HG03354 (cell line): ENCODE measurements around the gene LZTS2.

ENCODE experiments used
- ATAC-seq: cut with Tn5 transposase; IDR thresholded peaks from one replicate; pipeline ENCODE4 v1.9.1; 2021; ENCODE audit warnings: mild to moderate bottlenecking; ENCODE audit not compliant: unreplicated experiment, poor library complexity, severe bottlenecking

LZTS2 gene

DNA sequence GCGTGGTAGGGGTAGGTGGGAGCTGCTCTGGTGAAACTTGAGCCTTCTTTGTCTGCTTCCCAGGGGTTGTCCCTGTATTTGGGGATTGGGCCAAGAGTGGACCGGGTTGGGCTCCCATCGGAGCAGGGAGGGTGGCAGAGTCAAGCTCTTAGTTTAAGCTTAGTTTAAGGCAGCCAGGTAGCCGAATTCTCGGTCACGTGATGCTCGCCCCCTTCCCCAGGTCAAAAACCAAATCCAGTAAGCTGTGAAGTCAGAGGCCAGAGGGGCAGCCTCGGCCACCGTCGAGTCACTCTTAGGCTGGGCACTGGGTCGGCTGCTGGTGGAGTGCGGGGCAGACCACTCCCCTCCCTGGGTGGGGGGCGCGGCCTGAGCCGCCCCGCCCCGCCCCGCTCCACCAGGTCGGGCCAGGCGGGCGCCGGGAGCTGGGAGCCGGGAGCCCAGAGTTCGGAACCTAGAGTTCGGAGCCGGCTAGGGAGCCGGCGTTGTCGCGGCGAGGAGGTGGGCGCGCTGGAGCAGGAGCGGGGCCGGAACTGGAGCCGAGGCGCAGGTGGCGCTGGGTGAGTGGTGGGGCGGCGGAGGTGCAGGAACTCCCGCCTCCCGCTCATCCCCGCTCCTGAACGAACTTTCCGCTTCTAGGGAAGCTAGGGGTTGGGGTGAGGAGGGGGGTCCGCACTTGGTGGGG lies 2.8 kb upstream of the LZTS2 start:
- peak; percentile 23 for ATAC-seq

DNA sequence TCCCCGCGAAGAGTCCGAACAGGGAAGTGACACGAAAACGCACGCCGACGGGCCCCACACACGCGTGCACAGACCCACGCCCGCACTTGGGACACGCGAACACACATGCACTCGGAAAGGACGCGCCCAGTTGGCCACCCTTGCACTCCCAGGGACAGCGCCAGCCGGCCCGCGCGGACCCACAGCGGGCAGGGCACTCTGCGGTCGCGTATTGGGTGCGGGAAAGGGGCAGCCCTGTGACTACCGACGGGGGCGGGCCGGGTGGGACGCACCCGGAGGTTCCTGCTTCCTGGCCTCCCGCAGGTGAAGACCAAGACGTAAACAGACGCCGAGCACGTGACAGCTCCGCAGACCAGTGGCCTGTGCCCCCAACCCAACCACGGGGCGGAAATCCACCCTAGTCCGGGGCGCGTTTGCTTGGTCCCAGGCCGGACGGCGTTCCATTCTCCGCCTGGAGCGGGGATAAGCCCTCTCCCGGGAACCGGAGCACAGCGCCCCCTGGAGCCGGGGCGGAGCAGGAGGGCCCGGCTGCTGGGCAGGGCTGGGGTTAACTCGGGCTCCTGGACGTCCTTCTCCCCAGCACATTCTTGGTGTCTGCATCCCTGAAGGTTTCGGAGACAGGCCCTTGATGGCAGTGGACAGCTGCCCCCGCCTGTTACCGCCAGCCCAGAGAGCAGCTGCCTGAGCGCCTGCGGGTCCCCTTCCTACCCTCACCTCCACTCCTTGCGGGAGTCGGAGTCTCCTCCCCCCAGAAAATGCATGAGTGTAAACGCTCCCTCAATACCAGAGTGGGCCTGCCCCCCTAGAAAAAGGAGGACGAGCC lies 2.0 kb upstream of the LZTS2 start:
- peak; percentile 41 for ATAC-seq

DNA sequence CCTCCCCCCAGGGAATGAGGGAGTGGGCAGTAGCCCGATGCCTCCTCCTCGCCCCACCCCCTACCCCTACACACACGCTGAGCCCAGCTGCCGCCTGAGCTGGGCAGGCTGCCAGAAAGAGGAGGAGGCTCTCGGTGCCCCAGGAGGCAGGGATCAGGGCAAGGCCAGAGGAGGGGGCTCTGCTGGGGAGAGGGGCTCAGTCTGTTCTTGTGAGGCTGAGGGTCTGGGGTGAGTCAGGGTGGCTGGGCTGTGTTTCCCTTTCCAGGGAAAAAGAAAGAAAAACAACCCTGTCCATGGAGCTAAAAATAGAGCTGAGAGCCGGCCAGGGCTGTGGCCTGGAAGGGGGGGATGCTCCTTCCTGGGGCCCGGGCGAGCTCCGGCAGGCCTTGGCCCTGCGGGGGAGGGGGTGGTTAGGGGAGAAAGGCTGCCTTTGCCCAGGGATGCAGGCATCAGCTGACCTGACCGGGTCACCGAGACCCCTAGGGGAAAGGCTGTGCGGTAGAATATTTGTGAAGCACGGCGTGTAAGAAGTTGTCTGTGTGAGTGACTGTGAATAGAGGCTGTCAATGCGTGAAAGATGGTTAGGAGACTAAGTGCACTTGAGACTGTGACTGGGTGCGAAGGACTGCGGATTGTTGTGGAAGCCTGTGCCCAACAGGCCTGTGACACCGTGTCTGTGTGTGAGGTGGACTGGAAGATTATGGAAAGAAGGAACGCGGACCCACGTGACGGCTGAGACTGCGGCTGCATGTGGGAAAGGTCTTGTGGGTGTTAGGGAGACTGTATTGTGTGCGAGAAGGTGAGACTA lies 1.2 kb upstream of the LZTS2 start:
- ATAC-seq, result peak; percentile 28

DNA sequence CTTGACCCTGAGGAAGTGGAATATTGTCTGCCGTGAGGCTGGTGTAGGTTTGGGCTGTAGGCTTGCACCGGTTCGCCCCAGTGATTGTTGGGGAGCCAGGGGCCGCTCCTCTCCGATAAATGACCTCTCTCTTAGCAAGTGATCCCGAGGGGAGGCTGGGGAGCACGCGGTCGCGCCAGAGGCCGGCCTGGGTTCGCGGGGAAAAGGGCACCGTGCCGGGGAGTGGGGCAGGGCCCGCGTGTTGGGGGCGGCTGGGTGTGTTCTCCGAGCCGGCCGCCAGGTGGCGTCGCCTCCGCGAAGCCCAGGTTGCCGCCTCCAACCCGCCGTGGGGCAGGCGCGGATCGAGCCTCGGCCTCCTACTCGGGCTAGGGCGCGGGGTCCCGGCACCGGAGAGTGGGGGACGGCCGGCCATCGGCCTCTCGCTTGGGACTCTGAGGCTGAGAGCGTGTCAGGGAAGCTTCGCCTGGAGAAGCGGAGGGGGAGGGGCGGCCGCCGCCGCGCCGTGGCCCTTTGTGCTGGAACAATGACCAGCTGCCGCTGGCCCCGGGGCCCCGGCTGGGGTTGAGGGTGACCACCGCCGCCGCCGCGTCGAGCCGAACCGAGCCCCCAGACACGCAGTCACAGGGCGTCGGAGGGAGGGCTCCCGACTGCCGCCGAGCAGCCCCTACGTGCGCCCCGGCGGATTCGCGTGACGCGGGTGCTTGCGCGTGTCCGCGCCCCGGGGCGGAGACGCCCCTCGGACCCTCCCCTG lies 442 bp upstream of the LZTS2 start:
- peak; percentile 55 for ATAC-seq

DNA sequence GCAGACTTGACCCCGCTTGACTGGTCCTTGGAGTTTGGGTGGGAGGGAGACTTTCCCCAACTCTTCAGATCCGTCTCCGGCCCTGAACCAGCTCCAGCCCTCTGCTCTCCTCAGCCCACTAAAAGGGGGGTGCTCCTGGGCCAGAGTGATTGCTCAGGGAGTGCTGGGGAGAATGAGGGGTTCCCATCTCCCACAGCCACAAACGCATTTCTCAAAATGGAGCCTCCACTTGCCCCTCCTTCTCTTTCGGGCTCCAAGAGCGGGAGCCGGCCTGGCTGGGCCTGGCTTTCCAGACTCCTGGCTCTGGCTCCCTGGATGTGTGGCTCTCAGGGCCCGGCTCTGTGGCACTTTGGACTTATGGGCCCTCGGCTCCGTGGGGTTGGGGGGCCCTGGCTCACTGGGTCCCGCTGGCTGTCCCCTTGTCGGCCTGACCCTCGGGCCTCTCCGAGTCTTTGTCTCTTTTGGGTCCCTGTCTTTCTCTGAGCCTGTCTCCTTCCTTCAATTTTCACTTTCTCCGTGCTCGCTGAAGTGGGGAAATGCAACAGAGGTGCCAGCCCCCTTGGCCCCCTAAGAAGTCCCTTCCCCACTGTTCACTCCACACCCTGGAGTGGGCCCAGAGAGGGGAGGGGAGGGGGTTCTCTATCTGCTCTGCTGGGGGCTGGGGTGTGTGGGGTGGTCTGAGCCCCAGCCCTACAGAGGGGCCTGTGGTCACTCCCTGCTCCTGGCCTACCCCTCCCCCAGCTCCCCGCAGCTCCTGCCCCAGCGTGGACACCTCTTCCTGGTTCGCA lies 713 bp downstream of the LZTS2 start:
- ATAC-seq, result no peak

DNA sequence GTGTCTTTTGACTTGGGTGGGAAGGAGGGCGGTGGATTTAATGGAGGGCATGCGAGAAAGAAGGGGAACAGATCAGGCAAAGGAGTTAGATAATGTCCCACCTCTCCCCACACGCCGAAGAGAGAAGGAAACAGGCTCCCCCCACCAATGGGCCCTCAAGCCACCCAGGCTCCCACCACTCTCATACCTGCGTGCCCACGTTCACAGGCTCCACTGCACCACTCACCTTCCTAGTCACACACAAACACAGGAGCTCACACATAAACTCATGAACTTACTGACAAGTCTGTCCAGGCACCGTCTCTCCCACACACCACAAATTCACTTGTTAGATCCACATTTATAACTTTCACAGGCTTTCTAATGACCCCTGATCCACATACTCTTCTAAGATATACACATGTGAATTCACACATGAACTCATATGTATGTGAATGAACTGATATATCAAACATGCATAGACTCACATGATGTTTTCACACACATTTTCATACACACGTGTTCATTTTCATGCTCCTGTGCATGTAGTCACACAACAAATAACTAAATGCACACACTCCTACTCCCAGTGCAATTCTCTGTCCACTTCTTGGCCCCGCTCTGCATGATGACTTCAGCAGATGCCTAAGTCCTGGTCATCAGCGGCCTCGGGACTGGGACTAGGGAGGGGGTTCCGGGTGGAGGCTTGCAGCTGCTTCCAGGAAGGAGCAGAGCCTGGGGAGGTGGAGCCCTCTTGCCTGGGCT lies 1.5 kb downstream of the LZTS2 start:
- ATAC-seq, result no peak

DNA sequence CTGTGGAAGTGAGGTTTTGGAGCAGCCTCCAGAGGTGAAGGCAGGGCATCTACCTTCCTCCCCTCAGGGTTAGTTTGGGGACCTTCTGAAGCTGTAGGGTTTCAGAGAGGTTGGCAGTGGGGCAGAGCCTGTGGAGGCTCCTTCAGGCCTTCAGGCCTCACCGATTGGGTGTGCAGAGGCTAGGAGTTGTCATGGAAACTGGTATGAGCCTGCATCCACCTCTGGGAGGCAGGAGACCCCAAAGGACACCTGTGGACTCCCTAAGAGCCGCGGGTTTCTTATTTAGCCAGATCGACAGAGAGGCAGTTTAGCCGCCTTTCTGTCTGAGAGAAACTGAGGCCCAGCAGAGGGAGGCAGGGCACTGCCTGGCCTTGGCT lies 2.0 kb downstream of the LZTS2 start:
- no peak for ATAC-seq

DNA sequence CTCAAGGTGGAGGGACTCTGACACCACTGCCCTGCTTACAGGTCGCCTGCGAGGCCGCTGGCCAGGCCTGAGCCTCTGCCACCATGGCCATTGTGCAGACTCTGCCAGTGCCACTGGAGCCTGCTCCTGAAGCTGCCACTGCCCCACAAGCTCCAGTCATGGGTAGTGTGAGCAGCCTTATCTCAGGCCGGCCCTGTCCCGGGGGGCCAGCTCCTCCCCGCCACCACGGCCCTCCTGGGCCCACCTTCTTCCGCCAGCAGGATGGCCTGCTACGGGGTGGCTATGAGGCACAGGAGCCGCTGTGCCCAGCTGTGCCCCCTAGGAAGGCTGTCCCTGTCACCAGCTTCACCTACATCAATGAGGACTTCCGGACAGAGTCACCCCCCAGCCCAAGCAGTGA lies 2.8 kb downstream of the LZTS2 start:
- no peak for ATAC-seq

DNA sequence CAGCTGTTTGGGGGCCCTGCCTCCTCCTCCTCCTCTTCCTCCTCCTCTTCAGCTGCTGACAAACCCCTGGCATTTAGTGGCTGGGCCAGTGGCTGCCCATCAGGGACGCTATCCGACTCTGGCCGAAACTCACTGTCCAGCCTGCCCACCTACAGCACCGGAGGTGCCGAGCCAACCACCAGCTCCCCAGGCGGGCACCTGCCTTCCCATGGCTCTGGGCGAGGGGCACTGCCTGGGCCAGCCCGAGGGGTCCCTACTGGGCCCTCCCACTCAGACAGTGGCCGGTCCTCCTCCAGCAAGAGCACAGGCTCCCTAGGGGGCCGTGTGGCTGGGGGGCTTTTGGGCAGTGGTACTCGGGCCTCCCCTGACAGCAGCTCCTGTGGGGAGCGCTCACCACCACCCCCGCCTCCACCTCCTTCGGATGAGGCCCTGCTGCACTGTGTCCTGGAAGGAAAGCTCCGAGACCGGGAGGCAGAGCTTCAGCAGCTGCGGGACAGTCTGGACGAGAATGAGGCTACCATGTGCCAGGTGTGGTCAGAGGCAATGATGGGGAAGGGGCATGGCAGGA lies 4.1 kb downstream of the LZTS2 start:
- no peak for ATAC-seq

DNA sequence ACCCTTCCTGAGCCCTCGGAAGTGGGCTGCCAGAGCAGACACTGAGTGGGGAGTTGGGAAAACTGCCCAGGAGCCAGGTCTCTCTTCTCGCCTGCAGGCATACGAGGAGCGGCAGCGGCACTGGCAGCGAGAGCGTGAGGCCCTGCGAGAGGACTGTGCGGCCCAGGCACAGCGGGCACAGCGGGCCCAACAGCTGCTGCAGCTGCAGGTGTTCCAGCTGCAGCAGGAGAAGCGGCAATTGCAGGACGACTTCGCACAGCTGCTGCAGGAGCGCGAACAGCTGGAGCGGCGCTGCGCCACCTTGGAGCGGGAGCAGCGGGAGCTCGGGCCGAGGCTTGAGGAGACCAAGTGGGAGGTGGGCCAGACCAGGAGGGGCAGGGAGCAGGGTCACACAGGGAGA lies 5.8 kb downstream of the LZTS2 start:
- ATAC-seq, result no peak

DNA sequence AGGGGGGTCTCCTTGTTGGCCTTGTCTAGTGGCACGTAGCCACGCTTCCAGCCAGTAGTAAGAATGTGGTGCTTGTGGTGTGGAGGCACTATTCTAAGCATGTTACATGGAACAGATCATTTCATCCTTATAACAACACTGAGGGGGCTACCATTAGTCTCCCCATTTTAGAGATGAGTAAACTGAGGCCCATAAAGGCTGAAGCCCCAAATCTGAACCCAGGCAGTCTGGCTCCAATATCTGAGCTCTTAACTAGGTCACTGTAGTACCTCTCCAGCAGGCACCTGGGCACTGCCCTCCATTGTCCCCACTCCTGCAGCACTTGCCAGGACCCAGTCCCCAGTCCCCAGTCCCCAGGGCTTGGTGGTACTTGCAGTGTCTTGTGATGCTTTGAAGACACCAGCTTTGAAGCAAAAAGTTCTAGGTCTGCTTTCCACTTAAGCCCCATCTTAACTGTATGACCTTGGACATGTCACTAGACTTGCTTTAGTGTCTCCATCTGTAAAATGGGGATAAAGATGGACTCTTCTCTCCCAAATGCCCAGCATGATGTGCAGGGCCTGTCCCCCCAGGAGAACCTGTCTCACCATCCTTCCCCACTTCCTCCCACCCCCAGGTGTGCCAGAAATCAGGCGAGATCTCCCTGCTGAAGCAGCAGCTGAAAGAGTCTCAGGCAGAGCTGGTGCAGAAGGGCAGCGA lies 6.4 kb downstream of the LZTS2 start:
- ATAC-seq, result no peak

DNA sequence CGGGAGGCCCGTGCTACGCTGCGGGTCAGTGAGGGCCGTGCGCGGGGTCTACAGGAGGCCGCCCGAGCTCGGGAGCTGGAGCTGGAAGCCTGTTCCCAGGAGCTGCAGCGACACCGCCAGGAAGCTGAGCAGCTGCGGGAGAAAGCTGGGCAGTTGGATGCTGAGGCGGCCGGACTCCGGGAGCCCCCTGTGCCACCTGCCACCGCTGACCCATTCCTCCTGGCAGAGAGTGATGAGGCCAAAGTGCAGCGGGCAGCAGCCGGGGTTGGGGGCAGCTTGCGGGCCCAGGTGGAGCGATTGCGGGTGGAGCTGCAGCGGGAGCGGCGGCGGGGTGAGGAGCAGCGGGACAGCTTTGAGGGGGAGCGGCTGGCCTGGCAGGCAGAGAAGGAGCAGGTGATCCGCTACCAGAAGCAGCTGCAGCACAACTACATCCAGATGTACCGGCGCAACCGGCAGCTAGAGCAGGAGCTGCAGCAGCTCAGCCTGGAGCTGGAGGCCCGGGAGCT lies 7.0 kb downstream of the LZTS2 start:
- no peak for ATAC-seq

DNA sequence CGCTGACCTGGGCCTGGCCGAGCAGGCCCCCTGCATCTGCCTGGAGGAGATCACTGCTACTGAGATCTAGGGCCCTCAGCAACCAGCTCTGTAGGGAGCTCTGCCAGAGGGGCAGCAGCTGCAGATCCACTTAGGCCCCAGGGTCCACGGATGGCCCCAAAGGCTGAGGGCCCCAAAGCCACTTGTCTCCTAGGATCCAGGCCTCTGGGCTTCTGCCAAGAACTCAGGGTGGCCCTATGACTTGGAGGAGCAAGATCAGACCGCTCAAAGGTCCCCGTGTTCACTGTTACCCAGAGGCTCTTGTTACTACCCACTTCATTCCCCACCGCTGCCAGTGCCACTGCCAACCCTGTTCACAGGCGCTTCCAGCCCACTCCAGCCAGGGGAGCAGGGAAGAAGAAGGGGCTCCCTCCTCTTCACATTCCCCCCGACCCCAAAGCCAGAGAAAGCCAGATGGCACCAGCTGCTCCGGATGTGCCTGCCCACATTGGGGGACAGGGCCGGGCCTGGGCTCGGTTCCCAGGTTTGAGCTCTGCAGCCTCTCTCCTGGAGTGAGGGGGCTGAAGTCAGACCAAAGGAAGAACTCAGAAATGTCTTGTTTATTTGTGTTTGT lies 7.6 kb downstream of the LZTS2 start:
- no peak for ATAC-seq

DNA sequence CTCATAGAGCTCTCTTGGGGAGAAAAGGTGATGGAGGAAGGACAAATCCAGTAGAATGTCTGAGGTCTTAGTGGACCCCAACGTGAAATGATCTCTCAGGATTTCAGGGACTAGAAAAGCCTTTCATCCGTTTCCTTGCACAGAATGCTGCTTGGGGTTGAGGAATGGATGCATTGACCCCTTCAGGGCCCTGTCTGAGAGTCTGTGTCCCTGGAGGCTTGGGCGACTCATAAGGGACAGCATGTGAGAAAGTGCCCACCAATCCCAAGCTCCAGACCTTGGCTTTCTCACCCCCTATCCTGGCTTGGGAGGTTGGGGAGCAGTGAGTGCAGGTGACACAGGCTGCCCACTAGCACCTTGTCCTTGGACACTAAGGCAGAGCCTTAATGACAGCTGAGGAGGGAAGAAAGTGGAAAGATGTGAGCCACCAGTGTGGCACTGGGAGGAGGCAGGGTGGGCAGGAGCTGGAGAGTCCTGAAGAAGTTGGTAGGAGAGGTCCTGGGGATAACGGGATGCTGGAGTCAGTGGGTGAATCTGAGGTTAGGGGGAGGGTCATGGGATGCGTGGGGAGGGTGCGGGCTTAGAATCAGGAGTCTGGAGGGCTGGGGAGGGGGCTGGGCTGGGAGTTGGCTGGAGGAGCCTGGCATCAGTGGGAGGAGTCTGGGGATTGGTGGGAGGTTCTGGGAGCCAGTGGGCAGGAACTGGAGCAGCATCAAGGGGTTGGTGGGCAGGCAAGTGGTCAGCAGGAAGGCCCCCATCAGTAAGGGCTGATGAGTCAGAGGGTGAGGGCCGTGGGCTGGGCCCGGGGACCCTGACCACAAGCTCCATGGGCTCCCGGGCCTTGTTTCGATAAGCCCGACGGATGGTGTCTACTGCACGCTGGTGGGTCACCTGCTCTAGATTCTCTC lies 8.6 kb downstream of the LZTS2 start:
- no peak for ATAC-seq

DNA sequence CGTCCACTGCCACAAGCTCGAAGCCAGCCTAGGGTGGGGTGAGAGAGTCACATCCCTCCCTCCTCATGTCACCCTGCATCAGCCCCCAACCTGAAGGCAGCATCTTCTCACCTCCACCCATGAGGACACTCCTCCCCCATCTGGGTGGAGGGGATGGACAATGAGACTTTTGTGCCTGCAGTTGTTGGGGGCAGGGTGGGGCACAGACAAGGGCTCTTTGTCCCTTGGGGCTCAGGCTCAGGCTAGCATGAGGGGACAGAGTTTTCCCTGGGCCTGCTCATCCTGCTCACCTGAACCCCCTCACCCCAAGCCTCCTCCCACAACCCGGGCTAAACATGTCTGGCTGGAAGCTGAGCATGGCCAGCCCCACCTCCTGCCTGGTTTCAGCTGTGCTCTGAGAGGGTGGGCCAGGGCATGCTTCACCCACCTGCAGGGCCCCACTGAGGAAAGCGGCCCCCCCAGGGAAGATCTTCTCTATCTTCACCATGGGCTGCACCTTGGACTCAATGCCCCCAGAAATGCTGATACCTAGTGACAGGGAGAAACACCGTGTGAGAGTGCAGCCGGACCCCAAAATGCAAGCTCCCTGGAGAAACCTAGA lies 9.3 kb downstream of the LZTS2 start:
- ATAC-seq, result no peak

DNA sequence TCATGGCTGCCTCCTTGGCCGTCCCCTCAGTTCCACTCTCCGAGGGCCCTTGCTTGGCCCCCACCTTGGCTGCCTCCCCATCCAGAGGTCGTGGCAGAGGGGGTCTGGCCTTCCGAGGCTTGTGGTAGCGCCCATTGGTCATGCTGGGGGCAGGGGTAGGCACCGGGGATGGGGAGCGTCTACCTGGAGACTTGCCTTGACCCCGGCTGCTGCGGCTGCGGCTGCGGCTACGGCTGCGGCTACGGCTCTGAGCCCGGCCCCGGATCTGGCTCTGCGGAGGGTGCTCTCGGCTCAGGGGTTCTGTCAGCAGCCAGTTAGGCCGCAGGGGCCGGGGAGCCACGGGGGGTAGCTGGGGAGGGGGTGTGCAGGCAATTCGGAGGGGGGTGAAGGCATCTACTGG lies 10.7 kb downstream of the LZTS2 start:
- no peak for ATAC-seq
